Stimulated activated CD4-positive, alpha-beta T cell treated with anti-CD3 and anti-CD28 coated beads, TNF-alpha, amount 100 ng/mL, for 1 hour (primary cell): ENCODE data around the gene GGN.
A peak's percentile ranks its signal among the peaks of the same experiment; 100 is the strongest.
"Not testable (repeated sequence)": the region's sequence is repeated elsewhere in the genome, so short reads cannot be mapped to it uniquely, and the experiment has no call there.

Experiments
- DNase-seq, 3 donors: peaks; one replicate each; pipeline ENCODE4 v3.0.0-alpha.2; 2020; ENCODE audit warnings: low read depth in 3 of 3, low spot score in 1 of 3

The GGN gene

GRCh38 chr19:38387550-38388348, at the start of gene GGN:
GGN (minus strand) TSS chr19:38388034; CDS start chr19:38387261, 773 bp downstream.
- peak; percentile 39 to 68 (median 39) for DNase-seq

GRCh38 chr19:38437295-38437694, 49.5 kb upstream of the GGN start:
- DNase-seq = no peak

GRCh38 chr19:38434549-38435051, 46.8 kb upstream of the GGN start:
- DNase-seq = no peak

GRCh38 chr19:38433268-38433733, 45.5 kb upstream of the GGN start, which contains the start of gene RYR1:
RYR1 (plus strand) TSS chr19:38433691; CDS start chr19:38433830, 139 bp downstream.
- DNase-seq = peak in 1 of 3 donors; percentile 31

GRCh38 chr19:38430931-38431330, 43.1 kb upstream of the GGN start:
- DNase-seq = no peak

- no peak for DNase-seq
Measured at GRCh38 chr19:38429811-38430156, 42.0 kb upstream of the GGN start.

GRCh38 chr19:38429055-38429810, 41.4 kb upstream of the GGN start:
- no peak for DNase-seq

GRCh38 chr19:38427035-38427677, 39.3 kb upstream of the GGN start:
- DNase-seq = not testable (repeated sequence)

GRCh38 chr19:38425810-38426466, 38.1 kb upstream of the GGN start, which contains the start of gene RASGRP4:
RASGRP4 (minus strand) TSS chr19:38426219; CDS start chr19:38426091, 128 bp downstream.
- DNase-seq = peak in 1 of 3 donors; percentile 43

- no peak for DNase-seq
Measured at GRCh38 chr19:38425222-38425809, 37.5 kb upstream of the GGN start.

GRCh38 chr19:38424272-38424671, 36.4 kb upstream of the GGN start:
- no peak for DNase-seq

GRCh38 chr19:38422438-38422837, 34.6 kb upstream of the GGN start:
- no peak for DNase-seq

GRCh38 chr19:38421856-38422255, 34.0 kb upstream of the GGN start:
- no peak for DNase-seq

- DNase-seq = no peak
Measured at GRCh38 chr19:38420935-38421334, 33.1 kb upstream of the GGN start.

- DNase-seq = peak in 1 of 3 donors; percentile 37
Measured at GRCh38 chr19:38417544-38418506, 30.0 kb upstream of the GGN start.

- DNase-seq = no peak
Measured at GRCh38 chr19:38417146-38417543, 29.3 kb upstream of the GGN start.

GRCh38 chr19:38413416-38413815, 25.6 kb upstream of the GGN start:
- DNase-seq = no peak

GRCh38 chr19:38412961-38413360, 25.1 kb upstream of the GGN start:
- DNase-seq = no peak

- no peak for DNase-seq
Measured at GRCh38 chr19:38412491-38412890, 24.7 kb upstream of the GGN start.
